ENCODE data around the gene SHD. TPM values are rescaled to one million over a fixed set of nuclear protein-coding genes. Genes with fewer than 3 reads are reported as not detected.
A peak's percentile ranks its signal among the peaks of the same experiment; 100 is the strongest.

Gene SHD
- total and polyA plus RNA-seq, 2 donors (not counting 3 experiments of a cell fraction or from before 2014, with no cell fraction given): not detected

GRCh38 chr19:4267101-4267900 is 11.8 kb upstream of the SHD start:
- intact Hi-C loops (cut with micrococcal nuclease) (loop anchor here (1.0 kb wide), 2 partner anchors 85 to 132 kb away; no protein-coding TSS in a partner anchor), dilution Hi-C loops (cut with MboI; ENCODE audit: extremely low pct_ligation_motif_present, low sequenced_read_pairs) (no loop called here)
- DNase-seq (ENCODE audit: low read depth, low spot score) (peak; percentile 26), FAIRE-seq (no peak)
- H3K9me1 ChIP-seq (replicated peaks; ENCODE audit: control insufficient read depth, extremely low read depth, insufficient read depth, low read length): no peaks in the 10 kb centered on the region
- no peak overlapping the region for H3K27ac ChIP-seq (ENCODE audit: insufficient read depth, low read depth, low read length)
- BruUV-seq (replicated peaks): no TSS peak
- H3K79me2 ChIP-seq (ENCODE audit: control insufficient read depth, insufficient read depth, low read length): no peaks in the 10 kb centered on the region
- TF ChIP-seq CTCF (IDR thresholded peaks at IDR 0.05; ENCODE audit: extremely low read depth in 1 of 2, insufficient read depth in 1 of 2, low read depth in 1 of 2, low read length in 2 of 2): peak; percentile 66 to 88
- no peak for TF ChIP-seq POLR2AphosphoS5 (IDR thresholded peaks at IDR 0.05; ENCODE audit: insufficient read depth, low read depth, low read length)
- TF ChIP-seq GATA2 (IDR thresholded peaks at IDR 0.05; ENCODE audit: insufficient read depth, insufficient read length, low read depth, low read length): no peak
- no peak for TF ChIP-seq JUN (IDR thresholded peaks at IDR 0.05; ENCODE audit: borderline replicate concordance, insufficient read depth, insufficient read length, low read depth)
- no peaks in the 10 kb centered on the region for H4K20me1 ChIP-seq (replicated peaks; ENCODE audit: control insufficient read depth, extremely low read depth, insufficient read depth, low read length)
- H3K4me2 ChIP-seq (ENCODE audit: insufficient read depth, low read length): no peak overlapping the region
- no peak overlapping the region for H2AFZ ChIP-seq (ENCODE audit: low read depth, low read length)
- POLR2A ChIA-PET: no interaction called here
- H3K27me3 ChIP-seq (ENCODE audit: control insufficient read depth in 2 of 2, insufficient read depth in 2 of 2, low read length in 2 of 2): no peaks in the 10 kb centered on the region
- no peaks in the 10 kb centered on the region for H3K9me3 ChIP-seq (replicated peaks; ENCODE audit: control insufficient read depth, insufficient read depth, low read length)
- H3K36me3 ChIP-seq (ENCODE audit: control insufficient read depth in 2 of 2, extremely low read depth in 1 of 2, insufficient read depth in 2 of 2, low read length in 2 of 2): peaks cover 0 to 17% of the 10 kb centered on the region in 2 experiments
- CTCF ChIA-PET: interaction anchor here (0.6 to 4.9 kb wide), 39 partner anchors 8 to 524 kb away, joined by 3 to 120 read pairs (median 4); partner anchors contain the start of genes CHAF1A, EBI3, MPND and PLIN4
- no peak overlapping the region for H3K9ac ChIP-seq (replicated peaks; ENCODE audit: extremely low read depth, insufficient read depth, low read length)
- no peaks in the 10 kb centered on the region for H3K4me1 ChIP-seq (ENCODE audit: control insufficient read depth, extremely low read depth, insufficient read depth, low read length)
- H3K4me3 ChIP-seq (replicated peaks in 1 of 3; ENCODE audit: insufficient read depth in 1 of 3, low read depth in 1 of 3, low read length in 3 of 3): no peak overlapping the region
